Stimulated activated CD4-positive, alpha-beta T cell treated with anti-CD3 and anti-CD28 coated beads, TNF-alpha, amount 100 ng/mL, for 4 hours (primary cell): ENCODE data around the gene CCDC102A.
A peak's percentile ranks its signal among the peaks of the same experiment; 100 is the strongest.

Experiments
- DNase-seq, 3 experiments: peaks; one replicate each; pipeline ENCODE4 v3.0.0-alpha.2; 2020; ENCODE audit warnings: low read depth in 3 of 3

The CCDC102A gene

GRCh38 chr16:57462209-57462977 lies 74.0 kb downstream of the CCDC102A start, which contains the start of gene POLR2C:
POLR2C (plus strand) TSS chr16:57462679; CDS start chr16:57462725, 46 bp downstream.
- peak; percentile 84 to 88 (median 85) for DNase-seq
